Kidney epithelial cell (primary cell): ENCODE measurements around the gene ZPR1. TPM values are rescaled to one million over a fixed set of nuclear protein-coding genes. Genes with fewer than 3 reads are reported as not detected.

Source experiments
- DNase-seq: peaks from one replicate; pipeline ENCODE4 v3.0.0-alpha.2; 2010; ENCODE audit warnings: low read depth
- H3K27me3 ChIP-seq: 2 replicates; pipeline ENCODE4 v1.6.0; 2011; ENCODE audit warnings: low read length; ENCODE audit not compliant: control insufficient read depth, insufficient read depth
- H3K36me3 ChIP-seq: 2 replicates; pipeline ENCODE4 v1.5.1; 2011; ENCODE audit warnings: low read length; ENCODE audit not compliant: control insufficient read depth, insufficient read depth
- H3K4me3 ChIP-seq: 2 replicates; pipeline ENCODE4 v1.5.1; 2011; ENCODE audit warnings: low read depth, mild to moderate bottlenecking, control low read depth, low read length
- total RNA-seq: library from RNA; depleted of rRNA; stranded (reverse); fragments of >200 nt; gene quantifications from 2 replicates; pipeline ENCODE4 v1.2.3, GENCODE V29; 2015
- TF ChIP-seq, protein P1 (sequence below): IDR thresholded peaks from 2 replicates; pipeline ENCODE4 v1.5.1; 2011; ENCODE audit warnings: mild to moderate bottlenecking, moderate library complexity, low read length, control low read depth, inconsistent platforms; ENCODE audit not compliant: insufficient read depth, poor library complexity, severe bottlenecking

ZPR1 gene
- total RNA-seq, 1 donor from 2014 or later: 82.1 TPM

- H3K27me3 ChIP-seq: peaks cover 32% of the 10 kb centered on the region
- TF ChIP-seq, protein P1, sequence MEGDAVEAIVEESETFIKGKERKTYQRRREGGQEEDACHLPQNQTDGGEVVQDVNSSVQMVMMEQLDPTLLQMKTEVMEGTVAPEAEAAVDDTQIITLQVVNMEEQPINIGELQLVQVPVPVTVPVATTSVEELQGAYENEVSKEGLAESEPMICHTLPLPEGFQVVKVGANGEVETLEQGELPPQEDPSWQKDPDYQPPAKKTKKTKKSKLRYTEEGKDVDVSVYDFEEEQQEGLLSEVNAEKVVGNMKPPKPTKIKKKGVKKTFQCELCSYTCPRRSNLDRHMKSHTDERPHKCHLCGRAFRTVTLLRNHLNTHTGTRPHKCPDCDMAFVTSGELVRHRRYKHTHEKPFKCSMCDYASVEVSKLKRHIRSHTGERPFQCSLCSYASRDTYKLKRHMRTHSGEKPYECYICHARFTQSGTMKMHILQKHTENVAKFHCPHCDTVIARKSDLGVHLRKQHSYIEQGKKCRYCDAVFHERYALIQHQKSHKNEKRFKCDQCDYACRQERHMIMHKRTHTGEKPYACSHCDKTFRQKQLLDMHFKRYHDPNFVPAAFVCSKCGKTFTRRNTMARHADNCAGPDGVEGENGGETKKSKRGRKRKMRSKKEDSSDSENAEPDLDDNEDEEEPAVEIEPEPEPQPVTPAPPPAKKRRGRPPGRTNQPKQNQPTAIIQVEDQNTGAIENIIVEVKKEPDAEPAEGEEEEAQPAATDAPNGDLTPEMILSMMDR: no peak
Observed at GRCh38 chr11:116729501-116730240, 58.2 kb downstream of the ZPR1 start.

DNA sequence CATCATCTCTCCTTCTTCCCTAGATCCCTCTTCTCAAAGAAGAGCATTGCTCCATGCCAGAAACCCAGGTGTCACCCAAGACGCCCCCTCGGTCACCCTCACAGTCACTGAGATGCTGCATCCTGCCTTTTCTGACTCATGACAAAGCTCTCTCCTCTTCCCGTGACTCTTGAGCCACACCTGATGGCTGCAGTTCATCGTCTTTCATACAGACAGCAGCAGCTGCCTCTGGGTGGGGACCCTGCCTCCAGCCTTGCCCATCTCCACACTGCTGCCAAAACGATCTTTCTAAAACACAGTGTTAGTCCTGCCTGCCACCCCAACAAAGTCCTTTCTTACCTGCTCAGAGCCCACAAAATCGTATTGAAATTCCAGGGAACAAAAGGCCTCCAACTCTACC lies 59.8 kb downstream of the ZPR1 start:
- no peak for DNase-seq
- TF ChIP-seq, protein P1: no peak

More at GRCh38 chr11:116729501-116730240, 58.2 kb downstream of the ZPR1 start:
- Histone ChIP-seq H3K36me3 (no peaks in the 10 kb centered on the region), H3K4me3 (no peak overlapping the region)
- no peak for DNase-seq

DNA sequence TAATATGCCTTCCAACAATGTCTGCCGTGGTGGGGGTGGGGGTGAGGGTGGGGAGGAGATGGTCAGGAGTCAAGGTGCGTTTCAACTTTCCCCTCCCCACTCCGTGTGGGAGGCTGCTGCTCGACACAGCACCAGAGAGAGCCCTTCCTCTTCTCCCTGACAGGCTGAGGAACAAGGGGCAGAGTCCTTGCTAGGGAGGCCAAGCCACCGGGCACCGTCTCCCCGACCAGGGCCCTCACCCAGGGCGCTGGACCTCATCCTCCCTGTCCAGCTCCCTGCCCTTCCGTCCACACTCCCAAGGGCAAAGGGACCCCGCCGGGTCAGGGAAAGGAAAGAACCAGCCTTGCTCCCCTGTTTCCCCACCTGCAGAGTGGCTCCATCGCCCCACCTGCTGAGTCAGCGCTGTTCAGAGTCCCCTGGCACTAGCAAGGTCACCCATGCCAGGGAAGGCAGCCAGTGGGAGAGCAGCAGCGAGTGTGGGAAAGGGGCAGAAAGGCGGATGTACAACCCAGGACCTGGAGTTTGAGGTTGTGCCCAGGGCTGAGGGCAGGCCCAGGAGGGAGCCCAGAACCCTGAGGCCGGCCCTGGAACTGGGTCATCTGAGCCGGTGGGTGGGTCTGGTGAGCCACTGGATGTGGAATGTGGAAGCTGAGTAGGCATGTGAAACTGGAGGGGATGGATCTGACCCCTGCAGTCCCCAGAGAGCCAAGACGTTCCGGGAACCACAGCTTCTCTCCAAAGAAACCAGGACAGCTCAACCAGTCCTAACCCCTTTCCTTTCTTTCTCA lies 62.2 kb downstream of the ZPR1 start:
- H3K36me3 ChIP-seq: no peaks in the 10 kb centered on the region
- H3K27me3 ChIP-seq: peaks cover 23% of the 10 kb centered on the region
- DNase-seq: no peak
- TF ChIP-seq, protein P1: no peak
- no peak overlapping the region for H3K4me3 ChIP-seq

More for the DNA sequence above, 59.8 kb downstream of the ZPR1 start:
- no peaks in the 10 kb centered on the region for H3K36me3 ChIP-seq
- no peak overlapping the region for H3K4me3 ChIP-seq
- H3K27me3 ChIP-seq: peaks cover 35% of the 10 kb centered on the region

DNA sequence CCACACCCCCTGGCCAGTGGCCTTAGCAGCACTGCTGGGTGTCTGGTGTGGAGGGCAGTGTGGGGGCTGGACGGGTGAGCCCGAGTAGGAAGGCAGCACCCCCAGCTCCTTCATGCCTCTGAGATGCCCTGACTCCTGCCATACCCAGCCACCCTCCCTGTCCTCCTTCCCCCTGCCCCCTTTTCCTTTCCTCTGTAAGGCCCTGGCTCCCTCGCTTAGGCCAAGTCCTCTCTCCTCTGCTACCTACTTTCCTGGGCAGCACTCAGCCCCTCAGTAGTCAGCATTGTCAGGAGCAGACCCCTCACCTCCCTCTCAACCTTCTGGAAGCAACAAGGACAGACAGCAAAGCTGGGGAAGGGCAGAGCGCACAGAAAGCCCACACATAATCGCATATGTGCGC lies 63.0 kb downstream of the ZPR1 start:
- H3K36me3 ChIP-seq: no peaks in the 10 kb centered on the region
- no peak for DNase-seq
- peaks cover 21% of the 10 kb centered on the region for H3K27me3 ChIP-seq
- TF ChIP-seq, protein P1: no peak
- no peak overlapping the region for H3K4me3 ChIP-seq

Other genes starting within 250 kb of the ZPR1 start
- 11.4 and 12.1 TPM in 2 replicates for gene BUD13, start 15.0 kb downstream of the ZPR1 start, total RNA-seq
- gene APOA5, start 3.9 kb upstream of the ZPR1 start, total RNA-seq: not detected in 2 replicates
- gene APOA4, start 35.3 kb upstream of the ZPR1 start, total RNA-seq: not detected in 2 replicates
- not detected in 2 replicates for gene APOC3, start 41.9 kb upstream of the ZPR1 start, total RNA-seq
- not detected in 2 replicates for gene APOA1, start 49.6 kb upstream of the ZPR1 start, total RNA-seq